Activated T-cell treated with anti-CD3 and anti-CD28 coated beads for 48 hours (primary cell): ENCODE data around the gene SRCIN1.
"Not testable (repeated sequence)": the region's sequence is repeated elsewhere in the genome, so short reads cannot be mapped to it uniquely, and the experiment has no call there.

Source experiments
- DNase-seq: peaks from one replicate; pipeline ENCODE4 v3.0.0-alpha.2; 2020; ENCODE audit warnings: low read depth

Gene SRCIN1

GRCh38 chr17:38544839-38545209, 60.9 kb downstream of the SRCIN1 start:
- no peak for DNase-seq

GRCh38 chr17:38544175-38544838, 61.4 kb downstream of the SRCIN1 start:
- no peak for DNase-seq

- DNase-seq, result no peak
These were observed 62.2 kb downstream of the SRCIN1 start for GRCh38 chr17:38543403-38544174.

GRCh38 chr17:38542286-38542685, 63.5 kb downstream of the SRCIN1 start:
- no peak for DNase-seq

- DNase-seq, result no peak
These were observed 64.5 kb downstream of the SRCIN1 start for GRCh38 chr17:38541281-38541680.

- DNase-seq, result no peak
These were observed 65.2 kb downstream of the SRCIN1 start for GRCh38 chr17:38540514-38541045.

- DNase-seq, result no peak
These were observed 66.4 kb downstream of the SRCIN1 start for GRCh38 chr17:38539386-38539785.

GRCh38 chr17:38538906-38539305, 66.8 kb downstream of the SRCIN1 start:
- no peak for DNase-seq

- DNase-seq, result no peak
These were observed 69.1 kb downstream of the SRCIN1 start for GRCh38 chr17:38536661-38537060.

GRCh38 chr17:38535886-38536285, 69.9 kb downstream of the SRCIN1 start:
- DNase-seq, result no peak

- no peak for DNase-seq
These were observed 71.3 kb downstream of the SRCIN1 start for GRCh38 chr17:38534498-38534885.

GRCh38 chr17:38533866-38534497, 71.8 kb downstream of the SRCIN1 start:
- no peak for DNase-seq

- no peak for DNase-seq
These were observed 72.5 kb downstream of the SRCIN1 start for GRCh38 chr17:38533241-38533640.

GRCh38 chr17:38532451-38532850, 73.3 kb downstream of the SRCIN1 start:
- DNase-seq, result no peak

- not testable (repeated sequence) for DNase-seq
These were observed 74.0 kb downstream of the SRCIN1 start for GRCh38 chr17:38531761-38532160.

GRCh38 chr17:38530856-38531255, 74.9 kb downstream of the SRCIN1 start:
- not testable (repeated sequence) for DNase-seq

- DNase-seq, result not testable (repeated sequence)
These were observed 77.6 kb downstream of the SRCIN1 start for GRCh38 chr17:38528141-38528540.

GRCh38 chr17:38526526-38526925, 79.2 kb downstream of the SRCIN1 start:
- not testable (repeated sequence) for DNase-seq

- no peak for DNase-seq
These were observed 93.2 kb downstream of the SRCIN1 start for GRCh38 chr17:38512473-38513058.

GRCh38 chr17:38511150-38512108, 94.3 kb downstream of the SRCIN1 start:
- no peak for DNase-seq

GRCh38 chr17:38510421-38511149, 95.2 kb downstream of the SRCIN1 start:
- DNase-seq, result no peak
